Astrocyte (in vitro differentiated cells and primary cell): ENCODE results near the gene MYH11.

Source experiments
- EZH2 ChIP-seq: IDR thresholded peaks from 2 replicates; pipeline ENCODE4 v1.6.1; 2012; ENCODE audit warnings: mild to moderate bottlenecking, low read length, inconsistent platforms; ENCODE audit not compliant: insufficient read depth
- TF ChIP-seq, protein P1 (sequence below): IDR thresholded peaks from 2 replicates; pipeline ENCODE4 v1.5.1; 2011; ENCODE audit warnings: low read depth, mild to moderate bottlenecking, inconsistent platforms, low read length, moderate library complexity; ENCODE audit not compliant: insufficient read depth

DNA sequence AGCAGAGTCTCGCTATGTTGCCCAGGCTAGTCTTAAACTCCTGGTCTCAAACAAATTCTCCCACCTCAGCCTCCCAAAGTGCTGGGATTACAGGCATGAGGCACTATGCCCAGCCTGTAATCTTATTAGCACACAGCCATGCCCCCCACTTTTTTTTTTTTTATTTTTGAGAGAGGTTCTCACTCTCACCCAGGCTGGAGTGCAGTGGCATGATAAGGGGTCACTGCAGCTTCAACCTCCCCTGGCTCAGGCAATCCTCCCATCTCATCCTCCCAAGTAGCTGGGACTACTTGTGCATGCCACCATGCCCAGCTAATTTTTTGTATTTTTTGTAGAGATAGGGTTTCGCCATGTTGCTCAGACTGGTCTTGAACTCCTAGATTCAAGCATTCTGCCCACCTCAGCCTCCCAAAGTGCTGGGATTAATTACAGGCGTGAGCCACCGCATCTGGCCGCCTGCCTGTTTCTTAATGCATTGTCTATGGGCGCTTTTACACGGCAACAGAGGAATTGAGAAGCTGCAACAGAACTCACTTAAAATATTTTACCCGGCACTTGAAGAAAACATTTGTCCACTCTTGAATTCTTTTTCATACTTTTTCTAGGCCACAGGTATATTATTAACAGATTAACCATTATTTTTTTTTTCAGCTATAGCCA is 40.4 kb upstream of the MYH11 start:
- TF ChIP-seq, protein P1, sequence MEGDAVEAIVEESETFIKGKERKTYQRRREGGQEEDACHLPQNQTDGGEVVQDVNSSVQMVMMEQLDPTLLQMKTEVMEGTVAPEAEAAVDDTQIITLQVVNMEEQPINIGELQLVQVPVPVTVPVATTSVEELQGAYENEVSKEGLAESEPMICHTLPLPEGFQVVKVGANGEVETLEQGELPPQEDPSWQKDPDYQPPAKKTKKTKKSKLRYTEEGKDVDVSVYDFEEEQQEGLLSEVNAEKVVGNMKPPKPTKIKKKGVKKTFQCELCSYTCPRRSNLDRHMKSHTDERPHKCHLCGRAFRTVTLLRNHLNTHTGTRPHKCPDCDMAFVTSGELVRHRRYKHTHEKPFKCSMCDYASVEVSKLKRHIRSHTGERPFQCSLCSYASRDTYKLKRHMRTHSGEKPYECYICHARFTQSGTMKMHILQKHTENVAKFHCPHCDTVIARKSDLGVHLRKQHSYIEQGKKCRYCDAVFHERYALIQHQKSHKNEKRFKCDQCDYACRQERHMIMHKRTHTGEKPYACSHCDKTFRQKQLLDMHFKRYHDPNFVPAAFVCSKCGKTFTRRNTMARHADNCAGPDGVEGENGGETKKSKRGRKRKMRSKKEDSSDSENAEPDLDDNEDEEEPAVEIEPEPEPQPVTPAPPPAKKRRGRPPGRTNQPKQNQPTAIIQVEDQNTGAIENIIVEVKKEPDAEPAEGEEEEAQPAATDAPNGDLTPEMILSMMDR: no peak
- no peak for TF ChIP-seq EZH2
